Hepatocyte (in vitro differentiated cells): ENCODE results near the gene BTN2A1.

Source experiments
- CTCF ChIP-seq: fragments of 200-600 bp; sonication (generic); IDR thresholded peaks from 2 replicates; pipeline ENCODE4 v1.5.1; 2016; ENCODE audit warnings: antibody characterized with exemption, mild to moderate bottlenecking; ENCODE audit not compliant: poor library complexity
- EZH2 ChIP-seq: fragments of 200-600 bp; sonication (generic); IDR thresholded peaks from 2 replicates; pipeline ENCODE4 v1.6.1; 2016; ENCODE audit warnings: antibody characterized with exemption, mild to moderate bottlenecking, borderline replicate concordance
- EZH2phosphoT487 ChIP-seq: fragments of 200-600 bp; sonication (generic); IDR thresholded peaks from one replicate; pipeline ENCODE4 v1.6.1; 2018; ENCODE audit warnings: antibody characterized with exemption, mild to moderate bottlenecking, low read depth, moderate library complexity; ENCODE audit not compliant: unreplicated experiment, severe bottlenecking

GRCh38 chr6:26426691-26427450 lies 30.9 kb upstream of the BTN2A1 start:
- TF ChIP-seq CTCF = no peak
- TF ChIP-seq EZH2 = no peak
- no peak for TF ChIP-seq EZH2phosphoT487
